Measurements from ENCODE around the gene UNC80.

GRCh38 chr2:209907746-209908145 is 136.1 kb downstream of the UNC80 start:
- TF ChIP-seq CTCF (CRISPR knock-in tag; IDR thresholded peaks at IDR 0.05) (no peak), GABPA (IDR thresholded peaks at IDR 0.05; ENCODE audit: low read depth, low read length) (no peak), GABPA (CRISPR knock-in tag; IDR thresholded peaks at IDR 0.05; ENCODE audit: low read depth) (no peak), MAZ (IDR thresholded peaks at IDR 0.05; ENCODE audit: borderline replicate concordance, low read depth, low read length) (no peak), MAZ (CRISPR knock-in tag; IDR thresholded peaks at IDR 0.05; ENCODE audit: low read depth) (no peak), ZNF30 (CRISPR knock-in tag; IDR thresholded peaks at IDR 0.05) (no peak), FOXO1 (CRISPR knock-in tag; IDR thresholded peaks at IDR 0.05) (no peak), SUZ12 (IDR thresholded peaks at IDR 0.05; ENCODE audit: low read depth, low read length) (no peak)
